Caco-2 (cell line): Measurements from ENCODE around the gene ASB1. TPM values are rescaled to one million over a fixed set of nuclear protein-coding genes. Genes with fewer than 3 reads are reported as not detected.

ENCODE experiments used
- BruUV-seq: library from RNA; stranded (reverse); fragments of 400-500 nt; replicated peaks from 2 replicates; lab custom pipeline; 2021; lab: Mats Ljungman, UMichigan
- CTCF ChIA-PET: fragments of 300-600 bp; sonication (Branson Sonifier 250); formaldehyde crosslinking; loops from one replicate; lab custom pipeline; 2022; ENCODE audit warnings: antibody characterized with exemption; lab: Charles Lee
- POLR2A ChIA-PET: fragments of 300-600 bp; sonication (Branson Sonifier 250); formaldehyde crosslinking; loops from one replicate; lab custom pipeline; 2022; ENCODE audit warnings: antibody characterized with exemption; lab: Charles Lee
- DNase-seq, 2 experiments: peaks; one replicate each; pipeline versions ENCODE4 v3.0.0 to v3.0.0-alpha.2; 2020 to 2022
- H3K27me3 ChIP-seq: replicated peaks from 2 replicates; pipeline ENCODE4 v1.6.0; 2011; ENCODE audit warnings: low read length; ENCODE audit not compliant: control insufficient read depth, insufficient read depth
- H3K36me3 ChIP-seq: 2 replicates; pipeline ENCODE4 v1.5.1; 2011; ENCODE audit warnings: low read length; ENCODE audit not compliant: control insufficient read depth, insufficient read depth
- H3K4me1 ChIP-seq: fragments of 250-450 bp; sonication (Bioruptor Pico); 2 replicates; pipeline ENCODE4 v1.5.1; 2020; ENCODE audit warnings: mild to moderate bottlenecking
- H3K4me3 ChIP-seq: 2 replicates; pipeline ENCODE4 v1.5.1; 2011; ENCODE audit warnings: low read depth, mild to moderate bottlenecking, control low read depth, low read length
- H3K9me3 ChIP-seq: fragments of 250-450 bp; sonication (Bioruptor Pico); 2 replicates; pipeline ENCODE4 v1.5.1; 2020; ENCODE audit warnings: mild to moderate bottlenecking, moderate library complexity
- H3K27ac Mint-ChIP-seq: one replicate; pipeline ENCODE4 v1.8.0; 2022; ENCODE audit warnings: mixed read lengths; ENCODE audit not compliant: unreplicated experiment
- H3K27me3 Mint-ChIP-seq: one replicate; pipeline ENCODE4 v1.8.0; 2022; ENCODE audit warnings: mixed read lengths; ENCODE audit not compliant: insufficient read depth, unreplicated experiment
- H3K36me3 Mint-ChIP-seq: one replicate; pipeline ENCODE4 v1.8.0; 2022; ENCODE audit warnings: mild to moderate bottlenecking, mixed read lengths; ENCODE audit not compliant: insufficient read depth, unreplicated experiment
- H3K4me1 Mint-ChIP-seq: one replicate; pipeline ENCODE4 v1.8.0; 2022; ENCODE audit warnings: low read depth, mixed read lengths; ENCODE audit not compliant: unreplicated experiment
- H3K4me3 Mint-ChIP-seq: one replicate; pipeline ENCODE4 v1.8.0; 2022; ENCODE audit warnings: mild to moderate bottlenecking, moderate library complexity, mixed read lengths; ENCODE audit not compliant: unreplicated experiment
- H3K9me3 Mint-ChIP-seq: one replicate; pipeline ENCODE4 v1.8.0; 2022; ENCODE audit warnings: mixed read lengths; ENCODE audit not compliant: unreplicated experiment
- CTCF ChIP-seq, 2 experiments: fragments of 200-600 bp in 1 of 2; IDR thresholded peaks; 1 replicate in 1 of 2; 2 replicates in 1 of 2; pipeline versions ENCODE4 v1.5.1 to v1.8.0; 2011 to 2022; ENCODE audit warnings: antibody characterized with exemption in 1 of 2, control low read depth in 1 of 2, inconsistent platforms in 1 of 2, low read depth in 1 of 2, low read length in 1 of 2, mild to moderate bottlenecking in 1 of 2, moderate library complexity in 1 of 2; ENCODE audit not compliant: insufficient read depth in 1 of 2, severe bottlenecking in 1 of 2, unreplicated experiment in 1 of 2
- intact Hi-C: fragments of 100-400 bp; cut with micrococcal nuclease; formaldehyde crosslinking; loops from one replicate; pipeline ENCODE4 v1.10.0; 2022; ENCODE audit not compliant: unreplicated experiment
- total RNA-seq: library from RNA; stranded (reverse); gene quantifications from 2 replicates; pipeline ENCODE4 v1.2.3, GENCODE V29; 2022

Gene ASB1
- total RNA-seq, 1 experiment from 2014 or later: 16.9 TPM

GRCh38 chr2:238450440-238450861, 23.7 kb downstream of the ASB1 start:
- BruUV-seq: no TSS peak
- TF ChIP-seq CTCF (IDR thresholded peaks at IDR 0.05; ENCODE audit: insufficient read depth in 1 of 2, low read depth in 1 of 2, low read length in 1 of 2, severe bottlenecking in 1 of 2, unreplicated experiment in 1 of 2): no peak
- H3K4me1 ChIP-seq: no peaks in the 10 kb centered on the region
- peaks cover 16% of the 10 kb centered on the region for H3K36me3 Mint-ChIP-seq
- H3K4me1 Mint-ChIP-seq: no peaks in the 10 kb centered on the region
- peaks cover 2% of the 10 kb centered on the region for H3K36me3 ChIP-seq
- H3K27me3 Mint-ChIP-seq: no peaks in the 10 kb centered on the region
- ChIA-PET POLR2A (no interaction called here), CTCF (no interaction called here)
- no peak for DNase-seq
- H3K27me3 ChIP-seq: no peaks in the 10 kb centered on the region
- intact Hi-C loops: no loop called here
- no peaks in the 10 kb centered on the region for H3K9me3 ChIP-seq
- H3K4me3 Mint-ChIP-seq: no peak overlapping the region
- no peak overlapping the region for H3K27ac Mint-ChIP-seq
- H3K4me3 ChIP-seq: no peak overlapping the region
- H3K9me3 Mint-ChIP-seq: no peaks in the 10 kb centered on the region

GRCh38 chr2:238453842-238454241, 27.1 kb downstream of the ASB1 start:
- POLR2A ChIA-PET: no interaction called here
- no TSS peak for BruUV-seq
- H3K9me3 ChIP-seq: no peaks in the 10 kb centered on the region
- H3K36me3 ChIP-seq: peaks cover 1% of the 10 kb centered on the region; the same call in 1 of the 2 replicates
- Mint-ChIP-seq H3K27me3 (no peaks in the 10 kb centered on the region), H3K9me3 (no peaks in the 10 kb centered on the region), H3K4me3 (no peak overlapping the region), H3K4me1 (no peaks in the 10 kb centered on the region), H3K27ac (no peak overlapping the region), H3K36me3 (peaks cover 5% of the 10 kb centered on the region)
- TF ChIP-seq CTCF (IDR thresholded peaks at IDR 0.05; ENCODE audit: insufficient read depth in 1 of 2, low read depth in 1 of 2, low read length in 1 of 2, severe bottlenecking in 1 of 2, unreplicated experiment in 1 of 2): no peak
- CTCF ChIA-PET: no interaction called here
- intact Hi-C loops: no loop called here
- DNase-seq: no peak
- H3K27me3 ChIP-seq: no peaks in the 10 kb centered on the region
- H3K4me3 ChIP-seq: no peak overlapping the region
- H3K4me1 ChIP-seq: no peaks in the 10 kb centered on the region

GRCh38 chr2:238456449-238456848, 29.7 kb downstream of the ASB1 start:
- H3K4me1 Mint-ChIP-seq: no peaks in the 10 kb centered on the region
- H3K27ac Mint-ChIP-seq: no peak overlapping the region
- POLR2A ChIA-PET: no interaction called here
- CTCF ChIA-PET: no interaction called here
- H3K36me3 Mint-ChIP-seq: no peaks in the 10 kb centered on the region
- Histone ChIP-seq H3K27me3 (no peaks in the 10 kb centered on the region), H3K36me3 (no peaks in the 10 kb centered on the region), H3K4me1 (no peaks in the 10 kb centered on the region), H3K9me3 (no peaks in the 10 kb centered on the region), H3K4me3 (no peak overlapping the region)
- H3K4me3 Mint-ChIP-seq: no peak overlapping the region
- no peaks in the 10 kb centered on the region for H3K9me3 Mint-ChIP-seq
- no peaks in the 10 kb centered on the region for H3K27me3 Mint-ChIP-seq
- DNase-seq: no peak
- TF ChIP-seq CTCF (IDR thresholded peaks at IDR 0.05; ENCODE audit: insufficient read depth in 1 of 2, low read depth in 1 of 2, low read length in 1 of 2, severe bottlenecking in 1 of 2, unreplicated experiment in 1 of 2): no peak
- BruUV-seq: no TSS peak
- intact Hi-C loops: no loop called here
